ENCODE results near the gene BRF1. TPM values are rescaled to one million over a fixed set of nuclear protein-coding genes. Genes with fewer than 3 reads are reported as not detected.

BRF1 gene
- total RNA-seq, 1 experiment from 2014 or later: 41.2 TPM

GRCh38 chr14:105275267-105275946 lies 25.4 kb downstream of the BRF1 start:
- no peak for TF ChIP-seq EZH2phosphoT487 (IDR thresholded peaks at IDR 0.05; ENCODE audit: borderline replicate concordance)
- no peak for TF ChIP-seq EGR1 (IDR thresholded peaks at IDR 0.05; ENCODE audit: low read depth)
- Histone ChIP-seq H3K9me2 (ENCODE audit: insufficient read depth) (no peaks in the 10 kb centered on the region), H3K4me2 (ENCODE audit: low read length) (no peak overlapping the region), H3K4me3 (replicated peaks in 1 of 2; ENCODE audit: low read depth in 1 of 2, low read length in 2 of 2) (no peak overlapping the region), H3K4me1 (ENCODE audit: control insufficient read depth in 1 of 2, insufficient read depth in 2 of 2, low read length in 2 of 2) (no peaks in the 10 kb centered on the region), H3K27me3 (ENCODE audit: insufficient read depth, low read length) (no peaks in the 10 kb centered on the region), H3K27ac (ENCODE audit: low read depth, low read length) (no peak overlapping the region), H4K20me1 (ENCODE audit: insufficient read depth) (no peaks in the 10 kb centered on the region), H3K79me2 (ENCODE audit: insufficient read depth, low read length) (peaks cover 31% of the 10 kb centered on the region; the same call in 1 of the 2 replicates), H2AFZ (ENCODE audit: low read depth, low read length, poor library complexity, severe bottlenecking) (no peak overlapping the region), H3K9me3 (ENCODE audit: control insufficient read depth in 1 of 2, insufficient read depth in 1 of 2, low read depth in 1 of 2, low read length in 2 of 2) (no peaks in the 10 kb centered on the region), H3K9ac (ENCODE audit: low read length) (no peak overlapping the region), H3K36me3 (ENCODE audit: control insufficient read depth in 1 of 2, insufficient read depth in 2 of 2, low read length in 2 of 2) (no peaks in the 10 kb centered on the region)
- DNase-seq (ENCODE audit: low read depth, low spot score) (no peak), ATAC-seq (no peak)
- ChIA-PET CTCF (interaction anchor here (1.4 kb wide), 1 partner anchor 185 kb away, joined by 4 read pairs; no protein-coding TSS in a partner anchor), RAD21 (ENCODE audit: low non-redundant PET in 1 of 2, low total read pairs in 2 of 2, uncharacterized antibody in 2 of 2, unreplicated experiment in 2 of 2) (no interaction called here), POLR2A (no interaction called here)
- no TSS peak for BruUV-seq (replicated peaks)
- intact Hi-C loops (cut with micrococcal nuclease): no loop called here

DNA sequence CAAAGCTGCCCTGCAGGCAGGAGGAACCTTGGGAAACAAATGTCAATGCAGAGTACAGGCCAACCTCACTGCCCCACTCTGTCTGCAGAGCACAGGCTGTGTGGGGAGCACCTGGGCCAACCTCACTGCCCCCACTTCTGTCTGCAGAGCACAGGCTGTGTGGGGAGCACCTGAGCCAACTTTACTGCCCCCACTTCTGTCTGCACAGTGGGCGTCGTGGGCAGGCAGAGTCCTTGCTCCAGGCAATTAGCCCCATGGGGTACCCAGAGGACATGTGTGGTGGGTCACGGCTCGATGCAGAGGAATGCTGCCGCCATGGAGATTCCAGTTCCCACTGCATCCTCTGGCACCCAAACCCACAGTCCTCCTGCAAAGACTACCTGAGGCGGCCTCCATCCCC lies 26.2 kb downstream of the BRF1 start:
- ATAC-seq (no peak), DNase-seq (ENCODE audit: low read depth, low spot score) (no peak)
- Histone ChIP-seq H3K9me3 (ENCODE audit: control insufficient read depth in 1 of 2, insufficient read depth in 1 of 2, low read depth in 1 of 2, low read length in 2 of 2) (no peaks in the 10 kb centered on the region), H3K27me3 (ENCODE audit: insufficient read depth, low read length) (no peaks in the 10 kb centered on the region), H2AFZ (ENCODE audit: low read depth, low read length, poor library complexity, severe bottlenecking) (no peak overlapping the region), H3K4me3 (replicated peaks in 1 of 2; ENCODE audit: low read depth in 1 of 2, low read length in 2 of 2) (no peak overlapping the region), H3K9me2 (ENCODE audit: insufficient read depth) (no peaks in the 10 kb centered on the region), H3K4me2 (ENCODE audit: low read length) (no peak overlapping the region), H3K79me2 (ENCODE audit: insufficient read depth, low read length) (peaks cover 24% of the 10 kb centered on the region; the same call in 1 of the 2 replicates), H4K20me1 (ENCODE audit: insufficient read depth) (no peaks in the 10 kb centered on the region), H3K9ac (ENCODE audit: low read length) (no peak overlapping the region), H3K27ac (ENCODE audit: low read depth, low read length) (no peak overlapping the region), H3K36me3 (ENCODE audit: control insufficient read depth in 1 of 2, insufficient read depth in 2 of 2, low read length in 2 of 2) (no peaks in the 10 kb centered on the region), H3K4me1 (ENCODE audit: control insufficient read depth in 1 of 2, insufficient read depth in 2 of 2, low read length in 2 of 2) (no peaks in the 10 kb centered on the region)
- ChIA-PET CTCF (interaction anchor here (1.4 kb wide), 1 partner anchor 184 kb away, joined by 4 read pairs; no protein-coding TSS in a partner anchor), POLR2A (no interaction called here), RAD21 (ENCODE audit: low non-redundant PET in 1 of 2, low total read pairs in 2 of 2, uncharacterized antibody in 2 of 2, unreplicated experiment in 2 of 2) (no interaction called here)
- no TSS peak for BruUV-seq (replicated peaks)
- intact Hi-C loops (cut with micrococcal nuclease): no loop called here
- TF ChIP-seq EGR1 (IDR thresholded peaks at IDR 0.05; ENCODE audit: low read depth) (no peak), CEBPB (IDR thresholded peaks at IDR 0.05; ENCODE audit: low read depth) (no peak), RAD21 (IDR thresholded peaks at IDR 0.05; ENCODE audit: low read depth) (no peak), SIN3A (IDR thresholded peaks at IDR 0.05; ENCODE audit: low read depth) (no peak), EZH2 (IDR thresholded peaks at IDR 0.05) (no peak), FOSL1 (IDR thresholded peaks at IDR 0.05; ENCODE audit: low read depth) (no peak), YY1 (IDR thresholded peaks at IDR 0.05; ENCODE audit: extremely low read depth, insufficient replicate concordance, low read depth, low read length) (no peak), ZBTB33 (IDR thresholded peaks at IDR 0.05; ENCODE audit: extremely low read depth, insufficient replicate concordance, low read length) (no peak), SRF (IDR thresholded peaks at IDR 0.05; ENCODE audit: low read depth) (no peak), REST (IDR thresholded peaks at IDR 0.05; ENCODE audit: low read depth) (no peak), SP1 (IDR thresholded peaks at IDR 0.05; ENCODE audit: low read depth) (no peak), ATF3 (IDR thresholded peaks at IDR 0.05) (no peak), POLR2A (IDR thresholded peaks at IDR 0.05; ENCODE audit: borderline replicate concordance, extremely low read depth, insufficient read depth, insufficient read length) (no peak), JUND (IDR thresholded peaks at IDR 0.05) (no peak), ELF1 (IDR thresholded peaks at IDR 0.05; ENCODE audit: borderline replicate concordance, low read depth) (no peak), ZFX (IDR thresholded peaks at IDR 0.05) (no peak)

Measured in HCT116 (cell line).